CD4-positive, alpha-beta T cell treated with Interleukin-2 at 100 ng/mL for 4 hours (primary cell): ENCODE data around the gene FOXR1.
"Not testable (repeated sequence)": the region's sequence is repeated elsewhere in the genome, so short reads cannot be mapped to it uniquely, and the experiment has no call there.

Experiments used
- DNase-seq: peaks from one replicate; pipeline ENCODE4 v3.0.0-alpha.2; 2020; ENCODE audit warnings: low spot score

FOXR1 gene

GRCh38 chr11:118947091-118947490 lies 24.5 kb upstream of the FOXR1 start:
- DNase-seq = no peak

- no peak for DNase-seq
Observed at GRCh38 chr11:118948000-118948399, 23.6 kb upstream of the FOXR1 start.

DNA sequence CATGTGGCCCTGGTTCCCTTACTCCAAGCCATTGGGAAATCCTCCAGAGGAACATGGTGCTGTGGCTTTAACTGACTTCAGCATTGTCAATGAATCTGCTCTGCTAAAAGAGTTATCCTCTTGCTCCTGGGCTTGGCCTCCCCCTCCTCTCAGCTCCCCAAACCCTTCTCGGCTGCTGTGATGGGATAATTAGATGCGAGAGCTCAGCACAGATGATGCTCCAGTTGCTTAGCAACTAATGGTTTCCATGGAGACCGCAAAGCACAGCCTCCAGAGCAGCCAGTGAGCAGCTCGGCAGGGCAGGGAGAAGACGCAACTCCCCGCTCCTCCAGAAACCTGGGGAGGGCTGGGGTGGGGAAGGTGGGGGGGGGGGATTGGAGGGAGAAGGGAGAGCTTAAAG lies 18.3 kb upstream of the FOXR1 start:
- DNase-seq = no peak

DNA sequence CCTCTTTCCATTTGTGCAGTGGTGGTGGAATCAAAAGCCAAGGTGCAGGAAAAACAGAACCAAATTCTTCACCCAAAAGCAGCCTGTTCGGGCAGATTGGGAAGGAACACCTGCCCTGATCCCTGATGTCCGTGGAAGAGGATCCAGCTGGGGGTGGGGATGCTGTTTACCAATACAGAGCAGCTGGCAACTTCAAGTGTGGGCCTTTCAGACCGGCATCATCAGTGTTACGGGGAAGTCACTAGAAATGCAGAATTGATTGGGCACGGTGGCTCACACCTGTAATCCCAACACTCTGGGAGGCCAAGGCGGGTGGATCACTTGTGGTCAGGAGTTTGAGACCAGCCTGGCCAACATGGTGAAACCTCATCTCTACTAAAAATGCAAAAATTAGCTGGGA lies 17.6 kb upstream of the FOXR1 start:
- DNase-seq = not testable (repeated sequence)

DNA sequence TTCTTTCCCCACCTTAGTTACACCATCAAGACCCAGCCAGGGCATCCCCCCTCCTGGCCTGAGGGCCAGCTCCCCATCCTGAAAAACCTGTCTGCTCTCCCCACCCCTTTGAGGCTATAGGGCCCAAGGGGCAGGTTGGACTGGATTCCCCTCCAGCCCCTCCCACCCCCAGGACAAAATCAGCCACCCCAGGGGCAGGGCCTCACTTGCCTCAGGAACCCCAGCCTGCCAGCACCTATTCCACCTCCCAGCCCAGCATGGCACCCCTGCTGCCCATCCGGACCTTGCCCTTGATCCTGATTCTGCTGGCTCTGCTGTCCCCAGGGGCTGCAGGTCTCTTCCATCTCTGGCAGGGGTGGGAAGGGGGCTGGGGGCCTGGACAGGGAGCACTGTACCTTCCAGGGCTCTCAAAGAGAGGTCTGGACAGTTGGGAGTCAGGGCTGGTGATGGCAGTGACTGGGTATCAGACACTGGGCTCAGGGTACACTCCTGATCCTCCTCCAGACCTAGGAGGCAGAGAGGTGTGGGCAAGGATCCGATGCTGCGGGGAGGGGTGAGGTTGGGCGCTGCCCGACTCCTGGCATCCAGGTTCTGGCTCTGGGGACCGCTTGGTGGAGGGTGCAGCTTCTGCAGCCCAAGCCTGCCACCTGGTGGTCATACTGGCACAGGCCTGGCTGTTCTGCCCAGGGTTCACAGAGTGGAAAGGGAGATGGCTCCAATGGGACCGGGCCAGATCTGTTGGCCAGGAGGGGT lies 15.3 kb upstream of the FOXR1 start, which contains the start of gene UPK2:
TSS of gene UPK2 (plus strand) at position 205 of the 753 bp plus-strand sequence. CDS start at position 258, 53 bp downstream.
- DNase-seq = peak; percentile 88

DNA sequence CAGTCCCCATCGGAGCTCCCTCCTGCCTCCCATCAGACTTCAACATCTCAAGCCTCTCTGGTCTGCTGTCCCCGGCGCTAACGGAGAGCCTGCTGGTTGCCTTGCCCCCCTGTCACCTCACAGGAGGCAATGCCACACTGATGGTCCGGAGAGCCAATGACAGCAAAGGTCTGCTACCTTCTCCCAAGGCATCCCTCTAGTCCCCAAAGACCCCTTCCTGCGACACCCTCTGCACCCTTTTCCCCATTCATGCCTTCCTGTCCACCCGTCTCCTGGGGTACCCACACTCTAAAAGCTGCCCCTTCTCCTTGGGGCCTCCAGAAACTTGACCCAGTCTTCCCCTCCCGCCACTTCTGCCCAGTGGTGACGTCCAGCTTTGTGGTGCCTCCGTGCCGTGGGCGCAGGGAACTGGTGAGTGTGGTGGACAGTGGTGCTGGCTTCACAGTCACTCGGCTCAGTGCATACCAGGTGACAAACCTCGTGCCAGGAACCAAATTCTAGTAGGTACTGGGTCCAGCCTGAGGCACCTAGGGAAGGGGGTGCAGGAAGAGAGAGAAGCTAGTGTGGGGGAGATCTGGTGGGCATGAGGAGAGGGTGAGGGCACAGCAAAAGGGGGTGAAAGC lies 14.6 kb upstream of the FOXR1 start:
- DNase-seq = no peak

- no peak for DNase-seq
Observed at GRCh38 chr11:118957549-118957948, 14.0 kb upstream of the FOXR1 start.

DNA sequence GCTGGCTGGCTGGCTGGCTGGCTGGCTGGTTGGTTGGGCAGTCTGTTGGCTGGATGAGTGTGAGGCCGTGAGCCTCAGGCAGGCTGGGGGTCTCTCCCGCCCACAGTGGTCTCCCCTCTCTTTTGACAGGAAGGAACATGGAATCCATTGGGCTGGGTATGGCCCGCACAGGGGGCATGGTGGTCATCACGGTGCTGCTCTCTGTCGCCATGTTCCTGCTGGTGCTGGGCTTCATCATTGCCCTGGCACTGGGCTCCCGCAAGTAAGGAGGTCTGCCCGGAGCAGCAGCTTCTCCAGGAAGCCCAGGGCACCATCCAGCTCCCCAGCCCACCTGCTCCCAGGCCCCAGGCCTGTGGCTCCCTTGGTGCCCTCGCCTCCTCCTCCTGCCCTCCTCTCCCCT lies 13.6 kb upstream of the FOXR1 start:
- DNase-seq = no peak

DNA sequence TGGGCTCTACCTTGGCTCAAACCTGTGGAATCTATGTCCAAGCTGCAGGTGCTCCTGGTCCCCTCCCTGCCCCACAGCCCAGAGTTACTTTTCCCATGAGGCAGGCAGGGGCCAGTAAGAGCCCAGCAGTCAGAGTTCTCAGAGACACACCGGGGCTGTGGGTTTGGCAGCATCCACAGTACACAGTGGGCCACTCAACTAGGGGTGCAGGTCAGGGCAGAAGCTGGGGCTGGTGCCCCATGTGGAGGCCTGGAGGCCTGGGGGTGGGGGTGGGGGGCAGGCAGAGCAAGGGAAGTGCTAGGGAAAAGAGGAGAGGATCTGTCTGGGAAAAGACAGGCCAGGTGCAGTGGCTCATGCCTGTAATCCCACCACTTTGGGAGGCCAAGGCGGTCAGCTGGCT lies 13.0 kb upstream of the FOXR1 start:
- DNase-seq = no peak

- no peak for DNase-seq
Observed at GRCh38 chr11:118961189-118961588, 10.4 kb upstream of the FOXR1 start.

DNA sequence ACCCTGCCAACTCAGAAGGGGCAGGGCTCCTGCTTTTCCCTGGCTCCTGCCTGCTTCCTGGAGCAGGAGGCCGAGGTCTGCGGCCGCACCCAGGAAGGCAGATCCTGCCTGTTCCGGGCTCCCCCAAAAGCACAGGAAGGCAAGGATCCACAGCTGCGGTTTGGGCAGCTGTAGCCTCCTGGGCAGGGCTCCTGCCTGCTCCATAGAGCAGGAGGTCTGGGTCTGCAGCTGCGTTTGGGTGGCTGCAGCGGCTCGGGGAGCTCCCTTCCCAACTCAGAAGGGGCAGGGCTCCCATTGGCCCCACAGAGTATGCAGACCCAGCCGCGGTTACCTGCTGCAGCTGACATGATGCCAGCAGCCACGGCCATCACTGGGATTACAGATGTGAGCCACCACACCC lies 10.0 kb upstream of the FOXR1 start:
- DNase-seq = no peak

DNA sequence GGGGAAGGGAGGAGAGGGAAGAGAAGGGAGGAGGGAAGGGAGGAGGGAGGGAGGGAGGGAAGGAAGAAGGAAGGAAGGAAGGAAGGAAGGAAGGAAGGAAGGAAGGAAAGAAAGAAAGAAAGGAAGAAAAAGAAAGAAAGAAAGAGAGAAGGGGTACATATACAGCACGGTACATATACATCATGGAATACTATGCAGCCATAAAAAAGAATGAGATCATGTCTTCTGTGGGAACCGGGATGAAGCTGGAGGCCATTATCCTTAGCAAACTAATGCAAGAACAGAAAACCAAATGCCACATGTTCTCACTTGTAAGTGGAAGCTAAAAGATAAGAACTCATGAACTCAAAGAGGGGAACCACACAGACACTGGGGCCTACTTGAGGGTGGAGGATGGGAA lies 2.1 kb upstream of the FOXR1 start:
- not testable (repeated sequence) for DNase-seq

DNA sequence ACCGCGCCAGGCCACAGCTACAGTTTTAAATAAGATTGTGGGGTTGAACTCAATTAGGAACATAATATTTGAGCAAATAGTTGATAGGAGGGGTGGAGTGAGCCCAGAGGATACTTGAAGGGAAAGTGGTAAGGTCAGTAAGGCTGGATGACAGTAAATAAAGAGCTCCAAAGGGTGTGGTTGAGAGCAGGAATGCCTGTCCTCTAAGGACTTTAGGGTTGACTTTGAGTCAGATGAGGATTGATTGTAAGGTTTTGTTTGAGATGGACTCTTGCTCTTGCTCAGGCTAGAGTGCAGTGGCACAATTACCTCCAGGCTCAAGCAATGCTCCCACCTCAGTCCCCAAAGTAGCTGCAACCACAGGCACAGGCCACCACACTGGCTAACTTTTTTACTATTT lies 2.4 kb downstream of the FOXR1 start:
- no peak for DNase-seq

GRCh38 chr11:118975771-118976709 lies 4.5 kb downstream of the FOXR1 start:
- no peak for DNase-seq

DNA sequence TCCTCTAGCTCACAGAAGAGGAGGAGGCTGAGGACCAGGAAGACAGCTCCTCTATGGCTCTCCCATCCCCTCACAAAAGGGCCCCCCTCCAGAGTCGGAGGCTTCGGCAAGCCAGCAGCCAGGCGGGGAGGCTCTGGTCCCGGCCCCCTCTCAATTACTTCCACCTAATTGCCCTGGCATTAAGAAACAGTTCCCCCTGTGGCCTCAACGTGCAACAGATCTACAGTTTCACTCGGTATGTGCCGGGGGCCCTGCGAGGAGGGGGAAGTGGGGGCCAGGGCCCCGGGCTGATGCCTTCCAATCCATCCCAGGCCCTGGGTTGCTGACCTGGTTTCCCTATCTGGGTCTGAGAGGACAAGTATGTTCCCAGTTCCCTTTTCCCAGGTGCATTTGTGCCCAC lies 7.9 kb downstream of the FOXR1 start:
- no peak for DNase-seq

GRCh38 chr11:118980191-118980881 lies 8.8 kb downstream of the FOXR1 start:
- no peak for DNase-seq

DNA sequence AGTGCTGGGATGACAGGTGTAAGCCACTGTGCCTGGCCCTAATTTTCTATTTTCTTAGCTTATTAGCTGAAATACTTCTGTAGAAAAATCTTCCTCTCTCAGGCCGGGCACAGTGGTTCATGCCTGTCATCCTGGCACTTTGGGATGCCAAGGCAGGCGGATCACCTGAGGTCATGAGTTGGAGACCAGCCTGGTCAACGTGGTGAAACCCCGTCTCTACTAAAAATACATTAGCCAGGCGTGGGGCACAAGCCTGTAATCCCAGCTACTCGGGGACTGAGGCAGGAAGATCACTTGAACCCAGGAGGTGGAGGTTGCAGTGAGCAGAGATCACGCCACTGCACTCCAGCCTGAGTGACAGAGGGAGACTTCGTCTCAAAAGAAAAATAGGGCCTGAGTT lies 12.8 kb downstream of the FOXR1 start:
- not testable (repeated sequence) for DNase-seq

- DNase-seq = no peak
Observed at GRCh38 chr11:118984825-118985224, 13.3 kb downstream of the FOXR1 start.

DNA sequence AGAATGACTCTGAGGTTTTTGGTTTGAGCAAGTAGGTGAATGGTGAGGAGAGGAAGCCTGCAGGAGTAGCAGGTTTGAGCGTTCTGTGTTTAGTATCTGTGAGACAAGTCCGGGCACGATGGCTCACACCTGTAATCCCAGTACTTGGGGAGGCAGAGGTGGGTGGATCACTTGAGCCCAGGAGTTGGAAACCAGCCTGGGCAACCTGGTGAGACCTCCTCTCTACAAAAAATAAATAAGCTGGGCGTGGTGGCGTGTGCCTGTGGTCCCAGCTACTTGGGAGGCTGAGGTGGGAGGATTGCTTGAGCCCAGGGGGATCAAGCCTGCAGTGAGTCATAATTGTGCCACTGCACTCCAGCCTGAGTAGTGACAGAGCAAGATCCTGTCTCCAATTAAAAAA lies 16.7 kb downstream of the FOXR1 start:
- DNase-seq = no peak

- not testable (repeated sequence) for DNase-seq
Observed at GRCh38 chr11:118991486-118992038, 20.0 kb downstream of the FOXR1 start.

- DNase-seq = peak; percentile 51
Observed at GRCh38 chr11:118996926-118997626, 25.5 kb downstream of the FOXR1 start.
